Fibroblast of villous mesenchyme (primary cell): ENCODE measurements around the gene PAK4. TPM values are rescaled to one million over a fixed set of nuclear protein-coding genes. Genes with fewer than 3 reads are reported as not detected.
A peak's percentile ranks its signal among the peaks of the same experiment; 100 is the strongest.
"Not testable (repeated sequence)": the region's sequence is repeated elsewhere in the genome, so short reads cannot be mapped to it uniquely, and the experiment has no call there.

Experiments used
- DNase-seq: peaks from one replicate; pipeline ENCODE4 v3.0.0-alpha.2; 2010; ENCODE audit warnings: low read depth
- H3K4me3 ChIP-seq: 2 replicates; pipeline ENCODE4 v1.5.1; 2011; ENCODE audit warnings: low read depth, mild to moderate bottlenecking, low read length
- CTCF ChIP-seq: IDR thresholded peaks from 2 replicates; pipeline ENCODE4 v1.5.1; 2012; ENCODE audit warnings: low read depth, mild to moderate bottlenecking, low read length; ENCODE audit not compliant: insufficient read depth
- total RNA-seq: library from RNA; depleted of rRNA; stranded (reverse); fragments of >200 nt; gene quantifications from 2 replicates; pipeline ENCODE4 v1.2.3, GENCODE V29; 2012

Gene PAK4
- total RNA-seq, 1 donor, result 9.5 TPM

- TF ChIP-seq CTCF, result no peak
- no peak for DNase-seq
- no peak overlapping the region for H3K4me3 ChIP-seq
Observed at GRCh38 chr19:39208175-39208795, 82.7 kb downstream of the PAK4 start.

- H3K4me3 ChIP-seq, result no peak overlapping the region
- no peak for DNase-seq
- TF ChIP-seq CTCF, result no peak
Observed at GRCh38 chr19:39209196-39209595, 83.6 kb downstream of the PAK4 start.

- DNase-seq, result peak; percentile 17
- no peak overlapping the region for H3K4me3 ChIP-seq
- TF ChIP-seq CTCF, result no peak
Observed at GRCh38 chr19:39211731-39212374, 86.3 kb downstream of the PAK4 start.

- DNase-seq, result no peak
- TF ChIP-seq CTCF, result peak; percentile 41
- H3K4me3 ChIP-seq, result no peak overlapping the region
Observed at GRCh38 chr19:39212375-39212742, 86.8 kb downstream of the PAK4 start.

- not testable (repeated sequence) for DNase-seq, H3K4me3 ChIP-seq
Observed at GRCh38 chr19:39215323-39215722, 89.7 kb downstream of the PAK4 start.

- no peak overlapping the region for H3K4me3 ChIP-seq
- no peak for TF ChIP-seq CTCF
- DNase-seq, result no peak
Observed at GRCh38 chr19:39217094-39217493, 91.5 kb downstream of the PAK4 start.

- no peak for DNase-seq
- no peak for TF ChIP-seq CTCF
- H3K4me3 ChIP-seq, result no peak overlapping the region
Observed at GRCh38 chr19:39218230-39219007, 92.8 kb downstream of the PAK4 start.

- DNase-seq, result not testable (repeated sequence)
Observed at GRCh38 chr19:39219108-39219507, 93.5 kb downstream of the PAK4 start.

More at GRCh38 chr19:39219108-39219507, 93.5 kb downstream of the PAK4 start:
- H3K4me3 ChIP-seq, result not testable (repeated sequence)
